Breast epithelium (tissue), 3 donors: ENCODE data around the gene HUNK.

Experiments used
- POLR2A ChIP-seq: fragments of 450-650 bp; IDR thresholded peaks from one replicate; pipeline ENCODE4 v1.6.1; 2016; ENCODE audit warnings: antibody characterized with exemption, mild to moderate bottlenecking, moderate library complexity
- TF ChIP-seq, protein P1 (sequence below), 3 donors: fragments of 450-650 bp; IDR thresholded peaks; one replicate each; pipeline ENCODE4 v1.5.1; 2016 to 2017; ENCODE audit warnings: antibody characterized with exemption in 3 of 3, mild to moderate bottlenecking in 3 of 3, moderate library complexity in 3 of 3

- no peak for TF ChIP-seq POLR2A
- TF ChIP-seq, protein P1, sequence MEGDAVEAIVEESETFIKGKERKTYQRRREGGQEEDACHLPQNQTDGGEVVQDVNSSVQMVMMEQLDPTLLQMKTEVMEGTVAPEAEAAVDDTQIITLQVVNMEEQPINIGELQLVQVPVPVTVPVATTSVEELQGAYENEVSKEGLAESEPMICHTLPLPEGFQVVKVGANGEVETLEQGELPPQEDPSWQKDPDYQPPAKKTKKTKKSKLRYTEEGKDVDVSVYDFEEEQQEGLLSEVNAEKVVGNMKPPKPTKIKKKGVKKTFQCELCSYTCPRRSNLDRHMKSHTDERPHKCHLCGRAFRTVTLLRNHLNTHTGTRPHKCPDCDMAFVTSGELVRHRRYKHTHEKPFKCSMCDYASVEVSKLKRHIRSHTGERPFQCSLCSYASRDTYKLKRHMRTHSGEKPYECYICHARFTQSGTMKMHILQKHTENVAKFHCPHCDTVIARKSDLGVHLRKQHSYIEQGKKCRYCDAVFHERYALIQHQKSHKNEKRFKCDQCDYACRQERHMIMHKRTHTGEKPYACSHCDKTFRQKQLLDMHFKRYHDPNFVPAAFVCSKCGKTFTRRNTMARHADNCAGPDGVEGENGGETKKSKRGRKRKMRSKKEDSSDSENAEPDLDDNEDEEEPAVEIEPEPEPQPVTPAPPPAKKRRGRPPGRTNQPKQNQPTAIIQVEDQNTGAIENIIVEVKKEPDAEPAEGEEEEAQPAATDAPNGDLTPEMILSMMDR (IDR thresholded peaks at IDR 0.05), result no peak
Observed at GRCh38 chr21:31870472-31871193, 2.2 kb upstream of the HUNK start.
